ENCODE data around the gene ZNF230.

DNA sequence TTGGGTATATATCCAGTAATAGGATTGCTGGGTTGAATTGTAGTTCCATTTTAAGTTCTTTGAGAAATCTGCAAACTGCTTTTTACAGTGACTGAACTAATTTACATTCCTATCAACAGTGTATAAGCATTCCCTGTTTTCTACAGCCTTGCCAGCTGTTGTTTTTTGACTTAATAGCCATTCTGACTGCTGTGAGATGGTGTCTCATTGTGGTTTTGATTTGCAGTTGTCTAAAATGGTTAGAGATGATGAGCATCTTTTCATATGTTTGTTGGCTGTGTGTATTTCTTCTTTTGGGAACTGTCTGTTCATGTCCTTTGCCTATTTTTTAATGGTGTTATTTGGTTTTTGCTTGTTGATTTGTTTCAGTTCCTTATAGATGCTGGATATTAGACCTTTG lies 18.5 kb downstream of the ZNF230 start:
- TF ChIP-seq, protein P1, sequence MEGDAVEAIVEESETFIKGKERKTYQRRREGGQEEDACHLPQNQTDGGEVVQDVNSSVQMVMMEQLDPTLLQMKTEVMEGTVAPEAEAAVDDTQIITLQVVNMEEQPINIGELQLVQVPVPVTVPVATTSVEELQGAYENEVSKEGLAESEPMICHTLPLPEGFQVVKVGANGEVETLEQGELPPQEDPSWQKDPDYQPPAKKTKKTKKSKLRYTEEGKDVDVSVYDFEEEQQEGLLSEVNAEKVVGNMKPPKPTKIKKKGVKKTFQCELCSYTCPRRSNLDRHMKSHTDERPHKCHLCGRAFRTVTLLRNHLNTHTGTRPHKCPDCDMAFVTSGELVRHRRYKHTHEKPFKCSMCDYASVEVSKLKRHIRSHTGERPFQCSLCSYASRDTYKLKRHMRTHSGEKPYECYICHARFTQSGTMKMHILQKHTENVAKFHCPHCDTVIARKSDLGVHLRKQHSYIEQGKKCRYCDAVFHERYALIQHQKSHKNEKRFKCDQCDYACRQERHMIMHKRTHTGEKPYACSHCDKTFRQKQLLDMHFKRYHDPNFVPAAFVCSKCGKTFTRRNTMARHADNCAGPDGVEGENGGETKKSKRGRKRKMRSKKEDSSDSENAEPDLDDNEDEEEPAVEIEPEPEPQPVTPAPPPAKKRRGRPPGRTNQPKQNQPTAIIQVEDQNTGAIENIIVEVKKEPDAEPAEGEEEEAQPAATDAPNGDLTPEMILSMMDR (IDR thresholded peaks at IDR 0.05): no peak
- TF ChIP-seq POLR2AphosphoS5 (IDR thresholded peaks at IDR 0.05): no peak
